Limb (tissue), 2 donors: ENCODE results near the gene THEM4.
A peak's percentile ranks its signal among the peaks of the same experiment; 100 is the strongest.

Experiments used
- DNase-seq, 2 donors: peaks; one replicate each; pipeline ENCODE4 v3.0.0-alpha.2; 2016; ENCODE audit errors: extremely low spot score in 2 of 2

The THEM4 gene

GRCh38 chr1:151909167-151910149 lies at the start of gene THEM4:
Gene THEM4 (minus strand): TSS chr1:151909511. CDS start chr1:151909458, 53 bp downstream.
- DNase-seq, result peak; percentile 95 to 97

GRCh38 chr1:151958959-151959358 lies 49.6 kb upstream of the THEM4 start:
- DNase-seq, result no peak

GRCh38 chr1:151956957-151957497 lies 47.7 kb upstream of the THEM4 start:
- DNase-seq, result no peak

- no peak for DNase-seq
Measured at GRCh38 chr1:151953409-151954094, 44.2 kb upstream of the THEM4 start.

- no peak for DNase-seq
Measured at GRCh38 chr1:151952811-151953210, 43.5 kb upstream of the THEM4 start.

- no peak for DNase-seq
Measured at GRCh38 chr1:151949371-151950193, 40.3 kb upstream of the THEM4 start.

GRCh38 chr1:151948506-151948905 lies 39.2 kb upstream of the THEM4 start:
- no peak for DNase-seq

GRCh38 chr1:151947140-151947539 lies 37.8 kb upstream of the THEM4 start:
- DNase-seq, result no peak

- peak; percentile 58 to 75 for DNase-seq
Measured at GRCh38 chr1:151945725-151946722, 36.7 kb upstream of the THEM4 start.

- no peak for DNase-seq
Measured at GRCh38 chr1:151944857-151945575, 35.7 kb upstream of the THEM4 start.

- no peak for DNase-seq
Measured at GRCh38 chr1:151944126-151944856, 35.0 kb upstream of the THEM4 start.

- DNase-seq, result no peak
Measured at GRCh38 chr1:151943591-151943990, 34.3 kb upstream of the THEM4 start.

GRCh38 chr1:151942882-151943281 lies 33.6 kb upstream of the THEM4 start:
- no peak for DNase-seq

- no peak for DNase-seq
Measured at GRCh38 chr1:151940541-151940940, 31.2 kb upstream of the THEM4 start.

GRCh38 chr1:151939779-151940178 lies 30.5 kb upstream of the THEM4 start:
- DNase-seq, result no peak

GRCh38 chr1:151939141-151939540 lies 29.8 kb upstream of the THEM4 start:
- no peak for DNase-seq

- no peak for DNase-seq
Measured at GRCh38 chr1:151936653-151937052, 27.3 kb upstream of the THEM4 start.

GRCh38 chr1:151935894-151936602 lies 26.7 kb upstream of the THEM4 start:
- no peak for DNase-seq
